GM12878 (cell line): Measurements from ENCODE around the gene ALG2. TPM values are rescaled to one million over a fixed set of nuclear protein-coding genes. Genes with fewer than 3 reads are reported as not detected.
A peak's percentile ranks its signal among the peaks of the same experiment; 100 is the strongest.

ENCODE experiments used
- CEBPZ ChIP-seq: fragments of 150-350 bp; IDR thresholded peaks from 2 replicates; pipeline ENCODE4 v1.6.1; 2016; ENCODE audit warnings: low read depth, low read length
- EED ChIP-seq: sonication (generic); IDR thresholded peaks from 2 replicates; pipeline ENCODE4 v1.6.1; 2016; ENCODE audit warnings: antibody characterized with exemption, low read depth
- EP300 ChIP-seq, 2 experiments: fragments of 150-350 bp in 1 of 2; IDR thresholded peaks; 2 replicates each; pipeline ENCODE4 v1.6.1; 2011 to 2012; ENCODE audit warnings: low read depth in 2 of 2, low read length in 2 of 2, borderline replicate concordance in 1 of 2, improper control_type of control experiment in 1 of 2, inconsistent platforms in 1 of 2; ENCODE audit not compliant: control insufficient read depth in 1 of 2
- FOXK2 ChIP-seq: fragments of 450-650 bp; IDR thresholded peaks from 2 replicates; pipeline ENCODE4 v1.6.1; 2017; ENCODE audit warnings: mild to moderate bottlenecking, moderate library complexity
- GABPA ChIP-seq: IDR thresholded peaks from 2 replicates; pipeline ENCODE4 v1.6.1; 2014; ENCODE audit warnings: antibody characterized with exemption, low read depth, mild to moderate bottlenecking, inconsistent platforms
- IRF5 ChIP-seq: fragments of 450-650 bp; IDR thresholded peaks from 2 replicates; pipeline ENCODE4 v1.6.1; 2017; ENCODE audit warnings: borderline replicate concordance
- MEF2A ChIP-seq: IDR thresholded peaks from 2 replicates; pipeline ENCODE4 v1.6.1; 2011; ENCODE audit warnings: low read depth, mild to moderate bottlenecking, low read length, moderate library complexity; ENCODE audit not compliant: insufficient read depth
- MLLT1 ChIP-seq: fragments of 450-650 bp; IDR thresholded peaks from 2 replicates; pipeline ENCODE4 v1.6.1; 2016; ENCODE audit warnings: mild to moderate bottlenecking
- MTA3 ChIP-seq: IDR thresholded peaks from 2 replicates; pipeline ENCODE4 v1.6.1; 2012; ENCODE audit warnings: low read length, inconsistent platforms, borderline replicate concordance
- MYC ChIP-seq: IDR thresholded peaks from 2 replicates; pipeline ENCODE4 v1.6.1; 2011; ENCODE audit warnings: mild to moderate bottlenecking, low read length, moderate library complexity, inconsistent platforms; ENCODE audit not compliant: insufficient read depth, insufficient replicate concordance, insufficient read length, severe bottlenecking
- NBN ChIP-seq: fragments of 450-650 bp; IDR thresholded peaks from 2 replicates; pipeline ENCODE4 v1.6.1; 2016
- NFIC ChIP-seq: IDR thresholded peaks from 2 replicates; pipeline ENCODE4 v1.6.1; 2012; ENCODE audit warnings: low read depth, mild to moderate bottlenecking, inconsistent platforms, low read length, moderate library complexity
- NFYA ChIP-seq: IDR thresholded peaks from 2 replicates; pipeline ENCODE4 v1.6.1; 2011; ENCODE audit warnings: low read depth, mild to moderate bottlenecking, low read length, improper control_type of control experiment, borderline replicate concordance
- POLR2AphosphoS5 ChIP-seq: IDR thresholded peaks from 2 replicates; pipeline ENCODE4 v1.6.1; 2011; ENCODE audit warnings: mild to moderate bottlenecking, low read length, inconsistent platforms
- POU2F2 ChIP-seq: IDR thresholded peaks from 3 replicates; pipeline ENCODE4 v1.6.1; 2011; ENCODE audit warnings: low read depth, mild to moderate bottlenecking, low read length, borderline replicate concordance
- SREBF1 ChIP-seq: IDR thresholded peaks from 2 replicates; pipeline ENCODE4 v1.6.1; 2012; ENCODE audit warnings: mild to moderate bottlenecking, low read length
- STAT3 ChIP-seq: IDR thresholded peaks from 2 replicates; pipeline ENCODE4 v1.6.1; 2011; ENCODE audit warnings: low read depth, low read length, improper control_type of control experiment
- USF2 ChIP-seq: IDR thresholded peaks from 2 replicates; pipeline ENCODE4 v1.6.1; 2011; ENCODE audit warnings: low read depth, low read length, improper control_type of control experiment, borderline replicate concordance
- ZNF384 ChIP-seq: IDR thresholded peaks from 2 replicates; pipeline ENCODE4 v1.6.1; 2012; ENCODE audit warnings: low read depth, mild to moderate bottlenecking, low read length, improper control_type of control experiment, borderline replicate concordance
- polyA plus RNA-seq, 11 experiments: library from polyadenylated mRNA; depleted of rRNA in 4 of 11; unstranded in 6 of 11; stranded (reverse) in 5 of 11; fragments of >200 nt; fragmentation: Nextera tagmentation in 4 of 11; fragmentation: Illumina TruSeq in 1 of 11; extraction: Ambion mirVana in 4 of 11; extraction: Trizol in 1 of 11; gene quantifications; 1 replicate in 1 of 11; 2 replicates in 10 of 11; pipeline versions ENCODE4 v1.2.1 to v1.2.3, GENCODE V29; 2011 to 2016; ENCODE audit warnings: inconsistent platforms in 2 of 11, missing spikeins in 2 of 11, low read depth in 1 of 11
- total RNA-seq, 4 experiments: library from RNA; depleted of rRNA in 3 of 4; stranded (reverse); fragments of >200 nt in 3 of 4; fragmentation: Illumina TruSeq in 1 of 4; extraction: Trizol in 1 of 4; gene quantifications; 2 replicates each; pipeline versions ENCODE4 v1.2.1 to v1.2.3, GENCODE V29; 2013 to 2021

ALG2 gene
- total and polyA plus RNA-seq, 10 of the 15 experiments (the other 5 are each of a cell fraction or from before 2014, with no cell fraction given): 8.8 to 52.5 (median 38.6) TPM

- TF ChIP-seq NFYA: no peak
- TF ChIP-seq MLLT1: no peak
- no peak for TF ChIP-seq SREBF1
- peak; percentile 32; the same call in 1 of the 2 replicates for TF ChIP-seq NBN
- no peak for TF ChIP-seq CEBPZ
- 0 out of 2 replicates have a peak, but pooled peaks have one; percentile 34 for TF ChIP-seq MTA3
- TF ChIP-seq EP300 (IDR thresholded peaks at IDR 0.05; ENCODE audit: borderline replicate concordance in 1 of 2, control insufficient read depth in 1 of 2, low read depth in 2 of 2, low read length in 2 of 2): 0 out of 4 replicates have a peak, but pooled peaks of 1 of the 2 experiments have one; percentile 48
- no peak for TF ChIP-seq USF2
- TF ChIP-seq EED: peak; percentile 95
- TF ChIP-seq MYC: no peak
- TF ChIP-seq STAT3: no peak
- no peak for TF ChIP-seq IRF5
- TF ChIP-seq FOXK2: no peak
- TF ChIP-seq POLR2AphosphoS5: no peak
- no peak for TF ChIP-seq GABPA
- TF ChIP-seq ZNF384: no peak
- TF ChIP-seq POU2F2: no peak
- peak; percentile 44; the same call in 1 of the 2 replicates for TF ChIP-seq NFIC
- no peak for TF ChIP-seq MEF2A
Observed at GRCh38 chr9:99199938-99200539, 21.7 kb downstream of the ALG2 start (continued).
